Uterus (tissue), 2 donors: ENCODE measurements around the gene CCN2.

Experiments
- POLR2A ChIP-seq, 2 donors: fragments of 450-650 bp; IDR thresholded peaks; one replicate each; pipeline ENCODE4 v1.6.1; 2016; ENCODE audit warnings: antibody characterized with exemption in 2 of 2, mild to moderate bottlenecking in 1 of 2, moderate library complexity in 1 of 2
- TF ChIP-seq, protein P1 (sequence below), 4 experiments: fragments of 200-600 bp in 2 of 4; fragments of 450-650 bp in 2 of 4; sonication (generic) in 2 of 4; IDR thresholded peaks; one replicate each; pipeline ENCODE4 v1.5.1; 2016 to 2019; ENCODE audit warnings: antibody characterized with exemption in 4 of 4, mild to moderate bottlenecking in 2 of 4, moderate library complexity in 1 of 4

GRCh38 chr6:131920656-131921055 is 30.5 kb downstream of the CCN2 start:
- TF ChIP-seq, protein P1, sequence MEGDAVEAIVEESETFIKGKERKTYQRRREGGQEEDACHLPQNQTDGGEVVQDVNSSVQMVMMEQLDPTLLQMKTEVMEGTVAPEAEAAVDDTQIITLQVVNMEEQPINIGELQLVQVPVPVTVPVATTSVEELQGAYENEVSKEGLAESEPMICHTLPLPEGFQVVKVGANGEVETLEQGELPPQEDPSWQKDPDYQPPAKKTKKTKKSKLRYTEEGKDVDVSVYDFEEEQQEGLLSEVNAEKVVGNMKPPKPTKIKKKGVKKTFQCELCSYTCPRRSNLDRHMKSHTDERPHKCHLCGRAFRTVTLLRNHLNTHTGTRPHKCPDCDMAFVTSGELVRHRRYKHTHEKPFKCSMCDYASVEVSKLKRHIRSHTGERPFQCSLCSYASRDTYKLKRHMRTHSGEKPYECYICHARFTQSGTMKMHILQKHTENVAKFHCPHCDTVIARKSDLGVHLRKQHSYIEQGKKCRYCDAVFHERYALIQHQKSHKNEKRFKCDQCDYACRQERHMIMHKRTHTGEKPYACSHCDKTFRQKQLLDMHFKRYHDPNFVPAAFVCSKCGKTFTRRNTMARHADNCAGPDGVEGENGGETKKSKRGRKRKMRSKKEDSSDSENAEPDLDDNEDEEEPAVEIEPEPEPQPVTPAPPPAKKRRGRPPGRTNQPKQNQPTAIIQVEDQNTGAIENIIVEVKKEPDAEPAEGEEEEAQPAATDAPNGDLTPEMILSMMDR (IDR thresholded peaks at IDR 0.05), result no peak
- no peak for TF ChIP-seq POLR2A (IDR thresholded peaks at IDR 0.05)
